Measurements from ENCODE around the gene SRGAP3.

The SRGAP3 gene

DNA sequence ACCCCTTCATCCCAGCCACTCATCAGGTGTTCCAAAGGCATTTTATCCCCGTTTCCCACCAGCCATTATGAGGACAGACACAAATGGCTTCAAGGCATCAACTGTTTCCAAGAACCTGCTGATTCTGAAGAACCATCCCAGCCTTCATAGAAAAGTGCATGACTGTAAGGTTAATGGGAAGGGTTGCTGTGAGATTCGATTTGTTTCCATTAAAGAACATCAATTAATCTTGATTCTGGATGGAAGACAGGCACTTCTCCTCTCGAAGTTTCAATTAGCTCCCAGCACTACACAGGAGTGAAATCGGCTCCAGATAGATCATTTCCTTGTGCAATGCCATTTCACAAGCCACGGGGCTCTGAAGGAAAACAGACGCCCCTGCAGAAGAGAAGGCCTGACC, 25.8 kb downstream of the SRGAP3 start:
- no peak for DNase-seq

DNA sequence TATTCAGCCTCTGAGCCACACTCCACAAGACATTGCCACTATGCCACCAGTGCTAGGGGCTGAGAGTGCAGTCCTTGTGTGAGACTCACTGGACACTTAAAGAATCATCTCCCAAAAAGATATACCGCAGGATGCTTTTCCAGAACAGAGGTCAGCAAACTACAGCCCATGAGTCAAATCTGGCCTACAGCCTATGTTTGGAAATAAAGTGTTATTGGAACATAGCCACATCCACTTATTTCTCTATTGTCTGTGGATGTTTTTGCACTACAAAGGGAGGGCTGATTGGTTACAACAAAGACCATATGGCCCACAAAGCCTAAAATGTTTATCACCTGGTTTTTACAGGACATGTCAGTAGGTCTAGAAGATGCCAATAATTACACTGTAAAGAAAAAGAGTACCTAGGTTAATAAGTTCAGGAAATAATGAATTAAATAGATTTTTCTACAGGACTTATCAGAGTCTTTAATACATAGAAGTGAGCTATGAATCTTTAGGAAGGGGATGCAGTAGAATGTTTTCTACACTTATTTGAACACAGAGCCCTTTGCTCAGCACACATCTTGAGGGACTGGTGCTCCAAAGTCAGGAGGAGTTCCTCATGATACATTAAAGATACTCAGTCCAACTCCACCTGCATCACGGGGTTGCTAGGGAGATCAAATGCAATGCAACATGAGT, 26.3 kb downstream of the SRGAP3 start:
- no peak for DNase-seq

DNA sequence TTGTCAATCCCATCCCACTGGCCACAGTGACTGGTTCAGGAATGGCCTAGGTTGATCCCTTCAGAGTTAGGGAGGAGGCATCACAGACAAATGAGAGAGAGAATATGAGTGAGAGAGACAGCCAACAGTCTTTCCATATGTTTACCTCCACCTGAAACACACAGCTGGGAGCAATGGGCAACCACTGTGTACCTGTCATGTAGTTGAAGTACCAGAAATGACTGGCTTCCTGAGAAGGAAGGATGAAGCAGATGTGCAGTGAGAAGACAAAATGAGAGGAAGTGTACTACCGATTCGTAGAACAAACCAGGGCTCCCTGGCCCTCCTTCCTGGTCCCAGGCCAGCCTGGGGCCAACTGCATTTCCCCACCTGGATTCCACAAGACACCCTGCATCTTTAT, 27.4 kb downstream of the SRGAP3 start:
- no peak for DNase-seq

DNA sequence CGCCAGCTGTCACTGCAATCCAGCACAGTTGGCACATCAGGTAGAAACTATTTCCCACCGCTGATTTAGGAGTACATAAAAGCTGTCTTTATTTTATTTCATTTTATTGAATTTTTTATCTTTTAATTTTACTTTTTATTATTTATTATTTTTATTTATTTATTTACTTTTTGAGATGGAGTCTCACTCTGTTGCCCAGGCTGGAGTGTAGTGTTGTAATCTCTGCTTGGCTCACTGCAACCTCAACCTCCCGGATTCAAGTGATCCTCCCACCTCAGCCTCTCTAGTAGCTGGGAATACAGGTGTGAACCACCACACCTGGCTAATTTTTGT, 31.0 kb downstream of the SRGAP3 start:
- no peak for DNase-seq

DNA sequence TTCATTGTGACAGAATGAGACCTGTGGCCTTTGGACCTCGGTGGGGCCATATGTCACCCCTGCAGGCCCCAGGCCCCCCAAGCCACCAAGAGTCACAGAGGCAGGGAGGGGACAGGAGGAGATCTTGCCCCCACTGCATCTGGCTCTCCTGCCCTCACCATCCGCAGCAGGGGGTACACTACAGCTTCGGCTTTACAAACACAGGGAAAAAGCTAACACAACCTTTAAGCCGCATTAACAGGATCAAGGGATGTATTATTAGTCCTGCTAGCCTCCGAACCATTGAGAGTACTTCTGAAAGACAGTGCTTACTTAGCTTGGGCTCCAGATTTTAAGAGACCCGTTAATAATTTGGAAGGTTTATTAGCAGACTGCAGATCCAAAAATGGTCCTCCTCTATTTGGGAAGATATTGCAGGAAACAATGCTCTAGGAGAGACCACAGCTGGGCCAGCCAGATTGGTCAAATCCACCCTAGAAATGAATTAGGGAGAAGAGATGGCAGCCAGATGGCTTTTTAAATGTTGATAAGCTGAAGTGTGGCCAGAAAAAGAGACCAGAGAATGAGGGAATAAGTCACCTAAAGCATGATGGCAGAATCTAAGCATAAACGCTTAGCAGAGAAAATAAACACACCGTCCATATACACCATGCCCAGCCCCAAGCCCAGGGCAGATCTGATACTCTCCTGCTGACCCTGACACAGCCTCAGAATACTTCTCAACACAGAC, 31.5 kb downstream of the SRGAP3 start:
- no peak for DNase-seq

DNA sequence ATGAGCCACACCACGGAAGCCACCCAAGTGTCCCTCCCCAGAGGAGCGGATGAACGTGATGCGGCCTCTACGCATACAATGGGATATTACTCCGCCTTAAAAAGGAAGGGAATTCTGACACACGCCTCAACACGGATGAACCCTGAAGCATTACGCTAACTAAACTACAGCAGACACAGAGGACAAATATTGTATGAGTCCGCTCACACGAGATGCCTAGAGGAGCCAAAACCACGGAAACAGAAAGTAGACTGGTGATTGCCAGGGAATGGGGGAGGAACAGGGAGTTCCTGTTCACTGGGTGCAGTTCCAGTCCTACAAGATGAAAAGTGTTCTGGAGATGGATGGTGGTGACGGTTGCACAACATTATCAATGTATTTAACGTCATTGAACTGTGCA, 32.7 kb downstream of the SRGAP3 start:
- no peak for DNase-seq

DNA sequence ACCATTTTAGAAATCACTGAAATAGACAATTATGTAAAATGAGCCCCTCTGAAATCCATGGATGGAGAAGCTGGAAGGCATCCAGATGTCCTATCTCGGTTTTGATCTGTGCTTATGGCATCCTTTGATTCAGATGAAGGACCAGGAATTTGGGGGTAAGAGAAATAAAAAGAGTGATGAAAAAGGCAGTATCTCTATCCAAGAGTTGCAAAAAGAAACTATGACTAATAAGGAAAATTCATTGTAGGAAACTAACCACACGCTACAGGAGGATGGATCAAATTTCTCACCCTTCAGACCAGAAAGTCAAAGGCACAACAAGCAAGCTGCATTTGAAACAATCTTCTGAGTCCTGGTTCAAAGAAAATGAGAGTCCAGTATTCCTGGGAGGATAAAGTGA, 34.8 kb downstream of the SRGAP3 start:
- no peak for DNase-seq

DNA sequence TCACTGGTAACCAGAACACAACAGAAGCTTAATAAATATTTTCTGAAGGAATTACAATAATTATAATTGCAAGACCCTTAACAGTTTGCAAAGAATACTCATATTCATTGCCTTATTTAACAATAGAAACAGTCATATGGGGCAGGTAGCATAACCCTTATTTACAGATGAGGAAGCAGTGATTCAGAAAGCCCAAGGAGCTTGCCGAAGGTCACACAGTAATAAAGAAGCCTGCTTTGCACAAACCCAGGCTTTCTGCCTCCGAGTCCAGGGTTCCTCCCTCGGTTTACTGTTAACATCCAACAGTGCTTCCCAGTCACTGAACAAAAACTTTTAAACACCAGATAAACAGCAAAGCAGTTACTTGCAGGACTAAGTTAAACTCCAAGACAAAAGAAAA, 35.3 kb downstream of the SRGAP3 start:
- DNase-seq: no peak

DNA sequence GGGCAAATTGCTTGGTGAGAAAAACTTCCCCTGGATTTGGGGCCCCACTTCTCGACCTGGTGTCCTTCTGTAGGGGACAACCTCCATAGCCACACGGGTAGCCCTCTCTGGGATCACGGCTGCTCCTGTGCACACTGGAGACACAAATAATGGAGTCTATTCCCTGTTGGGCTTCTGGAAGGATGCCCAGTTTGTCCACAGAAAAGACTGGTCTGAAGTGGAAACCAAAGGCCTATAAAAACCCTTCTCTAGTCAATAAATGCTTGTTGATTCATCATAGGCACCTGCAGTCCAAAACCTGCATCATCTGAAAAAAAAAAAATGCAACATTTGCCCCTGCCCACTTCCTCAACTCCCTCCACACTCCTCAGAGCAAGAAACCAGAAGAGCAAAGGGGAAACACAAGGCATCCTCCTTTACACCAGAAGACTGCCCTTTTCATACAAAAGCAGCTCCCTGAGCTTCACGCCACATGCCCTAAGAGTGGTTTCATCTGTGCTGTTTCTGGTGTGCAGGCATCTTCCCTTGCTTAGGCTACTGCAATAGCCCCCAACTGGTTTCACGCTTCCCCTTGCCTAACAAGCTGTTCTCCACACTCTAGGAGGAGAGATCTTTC, 36.3 kb downstream of the SRGAP3 start:
- DNase-seq: no peak

DNA sequence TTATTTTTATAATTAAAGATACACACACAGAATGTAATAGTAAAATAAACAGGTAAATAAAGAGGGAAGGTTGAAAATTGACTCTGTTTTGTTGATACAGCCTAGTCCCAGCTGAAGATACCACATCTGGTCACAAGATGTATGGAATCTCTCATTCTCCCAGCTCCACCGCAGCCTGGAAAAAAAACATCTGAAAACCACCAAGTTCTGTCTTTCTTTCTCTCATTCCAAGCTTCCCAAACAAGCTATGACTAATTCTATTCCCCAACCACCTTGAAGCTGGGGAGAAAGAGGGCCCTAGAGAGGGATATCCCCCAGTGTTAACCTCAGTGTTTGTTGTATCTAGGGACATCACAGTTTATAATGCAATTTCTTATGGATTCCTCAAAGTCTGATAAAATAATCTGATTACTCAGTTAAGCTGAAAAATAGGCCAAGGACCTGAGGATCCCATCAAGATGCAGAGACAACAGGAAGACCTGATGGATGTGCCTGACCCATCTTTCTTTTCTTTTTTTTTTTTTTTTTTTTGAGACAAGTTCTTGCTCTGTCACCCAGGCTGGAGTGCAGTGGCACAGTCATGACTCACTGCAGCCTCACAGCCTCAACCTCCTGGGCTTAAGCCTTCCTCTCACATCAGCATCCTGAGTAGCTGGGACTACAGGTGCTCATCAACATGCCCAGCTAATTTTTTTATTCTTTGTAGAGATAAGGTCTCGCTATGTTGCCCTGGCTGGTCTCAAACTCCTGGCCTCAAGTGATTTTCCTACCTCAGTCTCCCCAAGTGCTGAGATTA, 38.1 kb downstream of the SRGAP3 start:
- DNase-seq: no peak

DNA sequence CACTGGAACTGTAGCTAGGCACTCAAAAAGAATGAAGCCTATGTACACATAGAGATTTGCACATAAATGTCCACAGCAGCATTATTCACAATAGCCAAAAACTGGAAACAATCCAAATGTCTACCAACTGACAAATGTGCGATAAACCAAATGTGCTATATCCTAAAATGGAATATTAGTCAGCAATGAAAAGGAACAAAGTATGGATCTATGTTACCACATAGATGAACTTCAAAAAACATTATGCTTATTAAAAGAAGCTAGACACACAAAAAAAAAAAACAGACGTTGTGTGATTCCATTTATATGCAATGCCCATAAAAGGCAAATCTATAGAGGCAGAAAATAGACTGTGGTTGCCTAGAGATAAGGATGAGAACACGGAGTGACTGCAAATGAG, 39.7 kb downstream of the SRGAP3 start:
- DNase-seq: no peak

DNA sequence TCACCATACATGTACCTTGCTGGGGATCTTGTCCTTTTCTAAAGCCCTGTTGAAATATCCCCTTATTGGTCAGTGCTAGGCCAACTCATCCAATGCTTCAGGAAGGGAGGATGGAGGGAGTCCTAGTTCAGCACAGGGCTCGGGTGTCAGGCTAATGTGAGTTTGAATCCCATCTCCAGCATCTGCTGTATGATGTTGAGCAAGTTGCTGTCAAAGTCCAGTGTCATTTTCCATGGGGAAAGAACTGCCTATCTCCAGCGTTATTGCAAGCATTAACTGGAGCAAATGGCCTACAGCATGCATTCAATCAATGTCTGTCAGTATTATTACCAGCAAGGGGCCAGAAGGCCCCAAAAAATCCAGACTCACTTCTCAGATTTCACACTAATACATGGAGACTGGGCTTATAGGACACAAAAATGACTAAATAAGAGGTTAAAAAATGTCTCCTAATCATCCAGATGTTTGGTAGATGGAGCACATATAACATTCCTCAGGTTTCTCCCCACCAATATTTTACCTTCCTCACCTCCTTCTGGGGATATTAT, 40.8 kb downstream of the SRGAP3 start:
- DNase-seq: no peak

DNA sequence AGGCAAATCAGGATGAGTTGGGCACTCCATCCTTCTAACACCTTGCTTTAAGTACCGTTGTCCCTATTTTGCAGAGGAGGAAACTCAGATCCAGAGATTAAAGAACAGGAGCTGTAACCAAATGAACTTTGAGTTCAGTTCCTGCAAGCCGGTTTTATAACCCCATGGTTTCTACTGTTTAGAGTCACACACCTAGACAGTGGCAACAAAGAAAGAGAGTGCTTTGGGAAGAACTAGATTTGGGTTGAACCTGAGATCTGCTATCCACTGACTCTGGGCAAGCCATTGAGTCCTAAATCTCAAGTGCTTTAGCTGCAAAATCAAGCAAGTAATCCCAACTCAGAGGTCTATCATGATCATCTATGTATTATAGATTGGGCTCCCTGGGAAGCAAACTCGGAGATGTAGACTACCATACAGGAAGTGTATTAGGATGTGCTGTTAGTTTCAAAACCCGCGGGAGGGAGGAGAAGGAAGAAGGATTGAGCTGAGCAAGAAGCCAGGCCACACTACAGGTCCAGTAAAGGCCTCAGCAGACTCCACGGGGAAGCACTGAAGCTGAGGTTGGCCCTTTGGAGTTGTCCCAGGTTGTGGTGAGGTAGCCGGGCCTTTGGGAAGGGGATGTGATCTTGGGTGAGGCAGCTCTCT, 42.2 kb downstream of the SRGAP3 start:
- no peak for DNase-seq

DNA sequence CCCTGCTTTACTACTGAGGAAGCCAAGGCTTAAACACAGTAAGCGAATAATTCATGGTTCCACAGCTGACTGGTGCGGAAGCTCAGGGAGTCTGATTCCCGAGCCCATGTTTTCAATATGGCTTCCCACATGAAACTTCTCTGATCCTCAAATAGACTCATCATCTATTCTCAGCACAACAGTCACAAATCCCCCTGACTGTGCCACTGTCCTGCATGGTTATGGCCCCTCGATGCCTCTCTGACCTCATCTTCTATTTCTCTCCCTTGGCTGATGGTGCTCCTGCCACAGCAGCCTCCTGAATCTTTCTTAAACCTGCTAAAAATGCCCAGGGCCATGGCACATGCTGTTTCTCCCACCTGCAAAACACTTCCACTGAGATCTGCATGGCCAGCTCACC, 43.2 kb downstream of the SRGAP3 start:
- no peak for DNase-seq

DNA sequence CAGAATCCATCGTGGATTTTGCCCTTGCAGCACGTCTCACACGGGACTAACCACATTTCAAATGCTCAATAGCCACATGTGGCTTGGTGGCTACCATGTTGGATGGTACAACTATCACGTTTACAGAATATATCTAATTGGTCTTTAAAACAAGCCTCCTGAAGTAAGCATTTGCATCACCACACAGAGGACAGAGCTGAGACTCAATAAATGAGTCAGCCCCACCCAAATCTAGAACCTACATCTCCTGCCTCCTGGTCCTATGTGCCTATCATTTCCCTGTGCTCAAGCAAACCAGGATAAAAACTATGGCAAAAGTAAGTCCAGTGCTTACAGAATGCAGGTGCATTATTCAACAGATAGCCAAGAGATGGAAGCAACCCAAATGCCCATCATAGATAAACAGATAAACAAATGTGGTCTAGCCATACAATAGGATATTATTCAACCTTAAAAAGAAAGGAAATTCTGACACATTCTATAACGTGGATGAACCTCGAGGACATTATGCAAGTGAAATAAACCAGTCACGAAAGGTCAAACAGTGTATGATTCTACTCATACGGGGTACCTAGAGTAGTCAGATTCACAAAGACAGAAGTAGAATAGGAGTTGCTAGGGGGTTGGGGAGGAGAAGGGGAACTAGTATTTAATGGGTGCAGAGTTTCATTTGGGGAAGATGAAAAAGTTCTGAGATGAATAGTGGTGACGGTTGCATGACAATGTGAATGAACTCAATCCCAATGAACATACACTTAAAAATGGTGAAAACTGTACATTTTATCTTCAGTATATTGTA, 43.9 kb downstream of the SRGAP3 start:
- DNase-seq: peak in 1 of 2 donors; percentile 29

DNA sequence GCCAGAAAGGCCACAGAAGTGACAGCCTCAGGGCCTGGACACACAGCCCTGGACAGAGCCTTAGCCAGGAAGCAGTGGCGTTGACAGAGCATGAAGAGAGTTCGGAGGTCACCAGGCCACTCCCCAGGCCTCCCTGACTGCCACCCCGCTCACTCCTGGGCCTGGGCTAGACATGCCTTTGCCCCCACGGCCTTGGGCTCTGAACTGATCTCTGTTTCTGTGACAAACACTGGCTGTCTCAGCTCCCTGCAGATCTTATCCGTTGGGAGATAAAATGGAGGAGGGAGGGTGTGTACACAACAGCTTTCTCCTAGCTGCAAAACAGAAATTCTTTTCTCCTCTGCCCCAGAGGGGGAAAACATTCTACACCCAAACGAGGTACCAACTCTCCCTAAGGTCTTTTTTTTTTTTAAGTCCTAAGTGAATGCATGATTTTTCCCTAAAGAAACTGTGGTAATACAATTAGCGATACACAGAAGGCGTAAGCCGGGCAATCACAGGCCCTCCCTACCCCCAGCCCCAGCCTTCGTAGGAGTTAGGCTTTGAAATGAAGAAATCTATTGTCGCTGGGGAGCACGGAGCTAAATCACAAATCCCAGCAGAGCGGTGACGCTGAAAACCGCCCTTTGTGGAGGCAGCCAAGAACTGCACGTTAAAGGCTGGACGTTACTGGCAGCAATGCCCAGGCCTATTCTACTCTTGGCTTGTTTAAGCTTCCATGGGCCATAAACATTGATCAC, 45.0 kb downstream of the SRGAP3 start:
- DNase-seq: no peak

DNA sequence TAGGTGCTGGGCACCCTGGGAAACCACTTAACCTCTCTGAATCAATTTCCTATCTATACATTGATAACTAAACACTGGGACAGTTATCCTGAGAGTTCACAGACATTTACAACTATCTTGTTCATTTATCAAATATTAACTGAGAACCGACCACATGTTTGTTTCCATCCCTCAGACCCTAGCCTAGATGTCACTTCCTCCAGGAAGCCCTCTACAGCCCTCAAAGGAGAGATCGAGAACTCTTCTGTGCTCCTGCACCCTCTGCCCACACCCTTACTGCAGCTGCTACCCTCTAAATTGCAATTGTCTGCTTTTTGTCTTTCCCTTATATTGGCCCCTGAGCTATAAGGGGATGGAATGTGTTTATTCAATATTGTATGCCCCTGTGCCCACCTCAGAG, 46.1 kb downstream of the SRGAP3 start:
- DNase-seq: no peak

DNA sequence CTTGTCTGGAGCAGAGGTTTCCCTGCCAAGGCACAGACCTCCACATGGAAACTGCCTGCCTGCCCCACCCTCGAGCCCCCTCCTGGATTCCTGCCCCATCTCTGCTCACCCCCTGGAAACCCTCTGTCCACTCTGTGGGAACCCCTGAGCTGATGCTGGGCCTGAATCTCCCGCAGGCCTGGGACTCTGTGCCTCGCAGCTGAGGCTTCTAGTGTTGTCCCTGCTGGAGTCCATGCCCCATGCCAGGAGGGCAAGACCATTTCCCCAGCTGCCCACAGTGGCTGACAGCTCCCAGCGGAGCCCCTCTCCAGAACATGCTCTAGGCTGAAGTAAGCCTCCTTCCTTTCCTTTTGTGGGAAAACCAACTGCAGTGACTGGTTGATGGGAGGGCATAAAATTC, 46.9 kb downstream of the SRGAP3 start:
- DNase-seq: no peak

DNA sequence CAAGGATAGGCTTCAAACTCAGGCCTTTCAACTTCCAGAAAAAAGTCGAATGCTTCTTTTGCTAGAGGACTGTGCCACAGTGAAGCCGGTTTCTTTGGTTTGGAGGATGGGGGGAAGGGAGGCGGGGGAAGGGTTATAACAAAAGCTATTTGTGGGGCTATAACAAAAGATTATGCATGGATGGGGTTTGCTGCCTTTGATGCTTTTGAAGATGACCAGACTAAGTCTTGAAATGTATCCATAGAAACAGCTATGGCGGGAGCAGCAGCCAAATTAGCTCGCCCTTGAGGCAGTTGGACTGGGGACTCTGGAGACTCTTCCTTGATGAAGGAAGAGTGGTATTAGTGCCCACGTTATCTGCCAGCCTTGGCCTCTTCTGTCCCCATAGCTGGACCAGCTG, 47.5 kb downstream of the SRGAP3 start:
- no peak for DNase-seq

DNA sequence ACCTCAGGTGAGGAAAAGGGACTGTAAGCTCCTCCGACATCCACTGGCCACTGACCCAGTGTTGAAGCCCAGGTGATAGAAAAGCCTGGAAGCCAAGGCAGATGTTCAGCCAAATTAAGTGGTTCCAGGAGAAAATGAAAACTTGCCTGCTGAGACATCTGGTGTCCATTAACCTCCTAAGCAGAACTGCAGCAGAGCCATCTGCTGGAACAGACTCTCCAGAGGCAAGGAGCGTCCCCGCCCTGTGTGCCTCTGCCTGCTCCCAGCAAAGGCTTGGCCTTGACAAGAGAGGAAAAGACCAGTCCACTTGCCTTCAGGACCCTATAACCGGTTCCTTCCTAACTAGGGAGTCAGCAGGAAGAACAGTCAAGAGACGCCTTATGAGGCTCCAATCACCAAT, 48.2 kb downstream of the SRGAP3 start:
- no peak for DNase-seq

DNA sequence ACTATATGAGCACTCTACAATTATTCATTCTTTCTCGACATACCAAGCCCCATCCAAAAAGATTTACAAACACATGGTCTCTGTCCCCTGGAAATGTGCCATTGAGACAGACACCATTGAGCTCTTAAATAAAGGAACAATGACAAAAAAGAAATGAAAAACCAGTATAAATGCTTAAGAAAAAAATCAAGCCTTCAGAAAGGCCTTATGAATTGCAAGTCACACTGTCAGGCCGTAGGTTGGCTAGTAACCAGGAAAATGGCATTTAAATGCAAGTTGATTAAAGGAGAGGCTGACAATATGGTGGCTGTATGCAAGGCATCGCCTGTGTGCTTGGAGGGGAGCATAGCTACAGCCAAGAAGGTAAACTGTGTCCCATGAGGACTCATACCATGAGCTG, 49.7 kb downstream of the SRGAP3 start:
- no peak for DNase-seq

Data from inflammatory macrophage (primary cell).